ENCODE data around the gene HBS1L.

DNA sequence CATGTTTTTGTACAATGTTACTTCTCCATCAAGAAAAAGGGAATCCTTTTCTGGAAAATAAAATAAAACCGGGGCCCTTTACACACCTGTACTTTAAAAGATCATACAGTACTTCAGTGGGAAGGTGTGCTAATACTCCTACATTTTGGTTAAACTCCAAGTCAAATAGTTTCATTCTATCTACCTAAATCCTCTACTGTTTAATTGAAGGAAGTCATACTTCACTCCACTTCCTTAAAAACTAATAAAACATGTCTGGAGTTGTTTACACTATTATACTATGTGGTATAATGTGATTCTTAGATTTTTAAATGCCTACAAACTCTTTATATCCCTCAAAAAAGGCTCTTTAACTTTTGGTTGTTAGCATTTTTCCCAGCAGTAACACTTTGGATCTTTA, 18.6 kb upstream of the HBS1L start:
- TF ChIP-seq SUZ12 (IDR thresholded peaks at IDR 0.05; ENCODE audit: extremely low read depth, insufficient read depth, insufficient read length) (no peak), YY1 (IDR thresholded peaks at IDR 0.05; ENCODE audit: insufficient read depth, insufficient read length) (no peak)
